ENCODE results near the gene OR2T5. TPM values are rescaled to one million over a fixed set of nuclear protein-coding genes. Genes with fewer than 3 reads are reported as not detected.
"Not testable (repeated sequence)": the region's sequence is repeated elsewhere in the genome, so short reads cannot be mapped to it uniquely, and the experiment has no call there.

The OR2T5 gene
- total RNA-seq, 1 experiment from 2014 or later: not detected

GRCh38 chr1:248473051-248473450 is 15.3 kb upstream of the OR2T5 start, which contains the start of gene OR2T3:
TSS of gene OR2T3 (plus strand) at chr1:248473351. CDS start at chr1:248473351, 0 bp downstream.
- H3K27ac ChIP-seq; H3K36me3 ChIP-seq; H3K4me3 ChIP-seq; H3K27me3 ChIP-seq; H3K9me3 ChIP-seq (replicated peaks); H3K4me1 ChIP-seq; DNase-seq: not testable (repeated sequence)

DNA sequence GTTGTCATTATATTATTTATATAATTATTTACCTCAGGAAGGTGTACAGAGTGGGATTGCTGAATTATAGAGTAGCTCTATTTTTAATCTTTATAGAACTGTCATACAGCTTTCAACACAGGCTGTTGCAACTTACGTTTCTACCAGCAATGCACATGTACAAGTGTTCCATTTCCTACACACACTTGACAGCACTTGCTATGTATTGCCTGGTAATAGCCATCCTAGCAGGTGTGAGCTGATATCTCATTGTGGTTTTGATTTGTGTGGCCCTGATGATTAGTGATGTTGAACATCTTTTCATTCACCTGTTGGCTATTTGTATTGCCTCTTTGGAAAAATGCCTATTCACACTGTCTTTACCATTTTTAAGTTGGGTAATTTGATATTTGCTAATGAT is 12.7 kb upstream of the OR2T5 start:
- DNase-seq; H3K27ac ChIP-seq; H3K36me3 ChIP-seq; H3K27me3 ChIP-seq; H3K4me3 ChIP-seq; H3K9me3 ChIP-seq (replicated peaks); H3K4me1 ChIP-seq: not testable (repeated sequence)

DNA sequence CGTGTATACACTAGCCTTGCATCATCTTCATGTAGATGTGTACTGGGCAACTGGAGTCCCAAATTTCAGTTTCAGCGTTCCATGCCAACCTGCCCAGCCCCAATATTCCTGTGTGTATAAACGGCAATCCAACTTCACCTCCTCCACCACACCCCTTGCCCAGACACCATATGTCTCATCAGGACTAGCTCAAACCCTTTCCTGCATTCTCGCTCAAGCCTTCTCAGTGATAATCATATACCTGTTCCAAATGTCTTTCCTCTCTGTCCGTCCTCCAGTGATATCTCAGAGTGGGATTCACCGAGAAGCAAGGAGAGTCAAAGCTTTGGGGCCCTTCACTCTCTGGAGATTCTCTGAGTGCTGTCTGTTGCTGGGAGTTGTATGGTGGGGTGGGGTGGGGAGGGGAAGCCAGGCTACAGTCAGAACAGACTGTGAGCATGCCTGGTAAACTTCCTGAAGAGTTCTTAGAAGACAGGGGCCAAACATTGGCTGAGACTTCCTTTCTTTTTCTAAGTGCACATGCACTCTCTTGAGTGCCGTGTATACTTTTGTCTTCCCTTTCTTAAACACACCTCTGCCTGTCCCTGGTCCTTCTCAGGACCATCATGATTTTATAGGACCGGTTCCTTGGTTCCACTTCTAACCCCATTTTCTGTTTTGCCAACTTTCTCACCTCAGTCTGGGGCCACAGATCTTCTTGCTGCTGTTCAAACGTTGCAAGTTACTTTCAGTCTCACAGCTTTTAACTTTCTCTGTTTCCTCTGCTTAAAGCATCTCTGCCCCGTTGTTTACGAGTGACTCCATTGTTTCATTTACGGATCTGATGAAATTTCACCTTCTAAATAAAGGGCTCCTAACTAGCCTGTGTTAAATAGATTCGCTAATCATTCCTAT is 6.5 kb upstream of the OR2T5 start:
- not testable (repeated sequence) for H3K36me3 ChIP-seq; H3K9me3 ChIP-seq (replicated peaks); H3K4me3 ChIP-seq; H3K27ac ChIP-seq; DNase-seq; H3K27me3 ChIP-seq; H3K4me1 ChIP-seq

DNA sequence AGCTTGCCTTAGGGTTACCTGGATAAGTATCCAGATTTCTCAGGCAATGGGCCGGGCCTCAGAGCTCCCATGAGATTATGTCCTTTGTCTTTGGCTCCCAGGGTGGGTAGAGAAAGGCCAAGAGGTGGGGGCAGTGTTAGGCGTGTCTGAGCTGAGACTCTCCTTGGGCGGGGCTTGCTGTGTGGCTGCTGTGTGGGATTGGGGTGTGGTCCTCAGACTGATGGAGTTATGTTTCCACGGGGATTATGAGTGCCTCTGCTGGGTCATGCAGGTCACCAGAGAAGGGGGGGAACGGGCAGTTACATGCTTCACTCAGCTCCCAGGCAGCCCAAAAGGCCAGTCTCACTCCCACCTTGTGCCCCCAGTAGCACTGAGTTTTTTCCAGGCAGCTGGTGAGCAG is 8.3 kb downstream of the OR2T5 start:
- not testable (repeated sequence) for H3K27ac ChIP-seq; DNase-seq; H3K9me3 ChIP-seq (replicated peaks); H3K4me3 ChIP-seq; H3K4me1 ChIP-seq; H3K36me3 ChIP-seq; H3K27me3 ChIP-seq

- H3K9me3 ChIP-seq (replicated peaks); H3K4me3 ChIP-seq; H3K27ac ChIP-seq: not testable (repeated sequence)
Observed at GRCh38 chr1:248500305-248501035, 12.1 kb downstream of the OR2T5 start.

DNA sequence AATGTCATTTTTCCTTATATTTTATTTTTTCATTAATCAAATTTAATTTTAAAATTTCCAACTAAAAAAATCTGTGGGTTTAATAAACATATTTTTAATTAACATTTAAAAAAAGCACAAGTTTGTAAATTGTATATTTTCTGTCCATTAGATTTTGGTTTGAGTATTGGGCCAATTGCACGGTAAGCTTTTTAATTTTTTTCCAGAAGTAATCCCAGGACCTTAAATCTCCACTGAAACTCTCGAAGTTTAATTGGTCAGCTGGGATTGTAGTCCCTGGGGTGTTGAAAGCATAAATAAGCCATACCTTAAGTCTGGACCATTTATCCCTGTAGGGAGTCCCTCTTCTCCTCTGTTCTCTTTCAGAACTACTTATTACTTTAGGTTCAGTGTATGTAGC is 19.4 kb downstream of the OR2T5 start, which contains the start of gene OR2G6:
TSS of gene OR2G6 (plus strand) at position 301 of the 400 bp plus-strand sequence. CDS start 13,574 bp downstream, outside the sequence.
- DNase-seq; H3K4me1 ChIP-seq; H3K27ac ChIP-seq; H3K4me3 ChIP-seq; H3K9me3 ChIP-seq (replicated peaks); H3K36me3 ChIP-seq; H3K27me3 ChIP-seq: not testable (repeated sequence)

More at GRCh38 chr1:248500305-248501035, 12.1 kb downstream of the OR2T5 start:
- H3K36me3 ChIP-seq, DNase-seq, H3K27me3 ChIP-seq, H3K4me1 ChIP-seq: not testable (repeated sequence)

DNA sequence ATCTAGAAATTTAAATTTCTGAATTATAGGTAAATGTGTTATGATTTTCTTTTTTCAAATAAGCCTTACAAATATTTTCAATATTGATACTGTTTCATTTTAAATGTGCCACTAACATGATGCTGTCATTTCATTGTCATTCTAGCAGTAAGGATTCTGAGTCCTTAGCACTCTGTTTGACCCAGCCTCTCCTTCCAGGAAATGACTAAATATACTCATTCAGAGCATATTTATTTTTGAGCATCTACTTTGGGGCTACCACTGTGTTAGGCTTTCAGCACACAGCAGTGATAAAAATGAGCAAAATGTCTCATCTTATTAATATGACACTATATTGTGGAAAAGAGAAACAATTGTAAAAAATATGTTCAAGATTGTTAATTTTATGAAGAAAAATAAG is 21.8 kb downstream of the OR2T5 start:
- not testable (repeated sequence) for H3K4me1 ChIP-seq, H3K36me3 ChIP-seq

GRCh38 chr1:248521856-248522255 is 33.5 kb downstream of the OR2T5 start:
- no peak for DNase-seq
- no peaks in the 10 kb centered on the region for H3K27me3 ChIP-seq
- no peaks in the 10 kb centered on the region for H3K36me3 ChIP-seq
- no peak overlapping the region for H3K4me3 ChIP-seq
- H3K27ac ChIP-seq: no peak overlapping the region
- H3K9me3 ChIP-seq (replicated peaks): no peaks in the 10 kb centered on the region
- H3K4me1 ChIP-seq: no peaks in the 10 kb centered on the region

More for the DNA sequence above, 21.8 kb downstream of the OR2T5 start:
- H3K27me3 ChIP-seq; H3K4me3 ChIP-seq; DNase-seq; H3K9me3 ChIP-seq (replicated peaks); H3K27ac ChIP-seq: not testable (repeated sequence)

- not testable (repeated sequence) for H3K4me3 ChIP-seq; H3K27ac ChIP-seq; H3K36me3 ChIP-seq; DNase-seq; H3K9me3 ChIP-seq (replicated peaks); H3K4me1 ChIP-seq; H3K27me3 ChIP-seq
Observed at GRCh38 chr1:248537449-248537848, 49.1 kb downstream of the OR2T5 start.

Other genes starting within 250 kb of the OR2T5 start
- not detected in 2 replicates for gene OR2T33, start 210.6 kb upstream of the OR2T5 start, total RNA-seq (2014; rRNA removed; shearing (Covaris generic))
- gene OR2T12, start 185.2 kb upstream of the OR2T5 start, total RNA-seq (2014; rRNA removed; shearing (Covaris generic)): 0.02 TPM in 1 of 2 replicates, not detected in the other
- gene OR2M7, start 164.0 kb upstream of the OR2T5 start, total RNA-seq (2014; rRNA removed; shearing (Covaris generic)): not detected in 2 replicates
- gene OR14C36, start 139.8 kb upstream of the OR2T5 start, total RNA-seq (2014; rRNA removed; shearing (Covaris generic)): not detected in 2 replicates
- not detected in 2 replicates for gene OR2T4, start 126.9 kb upstream of the OR2T5 start, total RNA-seq (2014; rRNA removed; shearing (Covaris generic))
- gene OR2T6, start 112.8 kb upstream of the OR2T5 start, total RNA-seq (2014; rRNA removed; shearing (Covaris generic)): not detected in 2 replicates
- gene OR2T1, start 85.5 kb upstream of the OR2T5 start, total RNA-seq (2014; rRNA removed; shearing (Covaris generic)): not detected in 2 replicates
- gene OR2T2, start 43.0 kb upstream of the OR2T5 start, total RNA-seq (2014; rRNA removed; shearing (Covaris generic)): not detected in 2 replicates
- gene OR2T3, start 15.2 kb upstream of the OR2T5 start, total RNA-seq (2014; rRNA removed; shearing (Covaris generic)): not detected in 2 replicates
- not detected in 2 replicates for gene OR2G6, start 19.5 kb downstream of the OR2T5 start, total RNA-seq (2014; rRNA removed; shearing (Covaris generic))
- gene OR2T29, start 74.2 kb downstream of the OR2T5 start, total RNA-seq (2014; rRNA removed; shearing (Covaris generic)): not detected in 2 replicates
- not detected in 2 replicates for gene OR2T34, start 86.2 kb downstream of the OR2T5 start, total RNA-seq (2014; rRNA removed; shearing (Covaris generic))
- not detected in 2 replicates for gene OR2T10, start 109.1 kb downstream of the OR2T5 start, total RNA-seq (2014; rRNA removed; shearing (Covaris generic))
- not detected in 2 replicates for gene OR2T11, start 146.5 kb downstream of the OR2T5 start, total RNA-seq (2014; rRNA removed; shearing (Covaris generic))
- not detected in 2 replicates for gene OR2T35, start 156.7 kb downstream of the OR2T5 start, total RNA-seq (2014; rRNA removed; shearing (Covaris generic))
- gene OR2T27, start 166.9 kb downstream of the OR2T5 start, total RNA-seq (2014; rRNA removed; shearing (Covaris generic)): not detected in 2 replicates
- gene OR14I1, start 214.2 kb downstream of the OR2T5 start, total RNA-seq (2014; rRNA removed; shearing (Covaris generic)): not detected in 2 replicates

All from SJCRH30 (cell line).